ENCODE measurements around the gene BTBD19.

BTBD19 gene

GRCh38 chr1:44853201-44853600 is 44.9 kb downstream of the BTBD19 start:
- DNase-seq (ENCODE audit: extremely low read depth in 1 of 2, low read depth in 1 of 2), result no peak

GRCh38 chr1:44854970-44855369 is 46.6 kb downstream of the BTBD19 start:
- no peak for DNase-seq (ENCODE audit: extremely low read depth in 1 of 2, low read depth in 1 of 2)

DNA sequence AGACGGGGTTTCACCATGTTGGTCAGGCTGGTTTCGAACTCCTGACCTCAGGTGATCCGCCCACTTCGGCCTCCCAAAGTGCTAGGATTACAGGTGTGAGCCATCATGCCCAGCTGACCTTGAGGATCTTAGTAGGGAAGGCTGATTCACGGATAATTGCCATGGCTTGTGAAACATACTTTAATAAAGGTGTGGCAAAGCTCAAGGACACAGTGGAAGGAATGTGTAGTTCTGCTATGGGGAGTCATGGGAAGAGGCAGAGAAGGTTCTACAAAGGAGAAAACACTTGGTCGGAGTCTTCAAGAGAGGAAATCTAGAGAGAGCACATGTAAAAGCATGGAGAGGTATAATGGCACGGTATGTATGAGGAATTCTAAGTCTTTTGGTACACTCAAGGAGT is 47.4 kb downstream of the BTBD19 start:
- no peak for DNase-seq (ENCODE audit: extremely low read depth in 1 of 2, low read depth in 1 of 2)

DNA sequence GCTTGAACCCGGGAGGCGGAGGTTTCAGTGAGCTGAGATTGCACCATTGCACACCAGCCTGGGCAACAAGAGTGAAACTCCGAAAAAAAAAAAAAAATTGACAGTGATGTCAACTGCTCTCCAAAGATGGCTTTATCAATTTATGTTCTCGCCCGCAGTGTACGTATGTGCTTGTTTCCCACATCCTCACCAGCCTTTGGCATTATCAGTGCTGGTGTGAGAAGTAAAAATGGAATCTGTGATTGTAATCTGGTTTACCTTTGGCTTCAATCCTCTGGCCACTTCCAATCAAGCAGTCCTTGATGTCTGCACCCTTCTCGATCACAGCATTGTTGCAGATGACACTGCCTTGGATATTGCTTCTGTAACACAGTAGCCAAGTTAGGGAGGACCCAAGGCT is 49.1 kb downstream of the BTBD19 start:
- DNase-seq (ENCODE audit: extremely low read depth in 1 of 2, low read depth in 1 of 2), result no peak

DNA sequence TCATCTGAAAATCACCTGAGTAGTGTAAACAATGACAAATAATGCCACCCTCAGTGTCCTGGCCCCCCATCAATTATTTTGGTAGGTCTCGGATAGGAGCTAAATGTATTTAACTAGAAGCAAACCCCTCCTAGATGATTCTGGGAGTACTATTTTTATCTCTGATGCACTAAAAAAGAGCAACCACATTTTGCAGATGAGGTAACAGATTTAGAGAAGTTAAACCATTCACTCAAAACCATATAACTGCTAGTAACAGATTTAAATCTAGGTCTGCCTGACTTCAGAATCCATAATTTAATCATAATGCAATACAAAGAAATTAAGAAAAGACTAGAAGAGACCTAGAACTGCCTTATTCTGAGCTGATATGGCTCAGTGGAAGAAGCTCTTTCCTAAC is 52.0 kb downstream of the BTBD19 start:
- no peak for DNase-seq (ENCODE audit: extremely low read depth in 1 of 2, low read depth in 1 of 2)

DNA sequence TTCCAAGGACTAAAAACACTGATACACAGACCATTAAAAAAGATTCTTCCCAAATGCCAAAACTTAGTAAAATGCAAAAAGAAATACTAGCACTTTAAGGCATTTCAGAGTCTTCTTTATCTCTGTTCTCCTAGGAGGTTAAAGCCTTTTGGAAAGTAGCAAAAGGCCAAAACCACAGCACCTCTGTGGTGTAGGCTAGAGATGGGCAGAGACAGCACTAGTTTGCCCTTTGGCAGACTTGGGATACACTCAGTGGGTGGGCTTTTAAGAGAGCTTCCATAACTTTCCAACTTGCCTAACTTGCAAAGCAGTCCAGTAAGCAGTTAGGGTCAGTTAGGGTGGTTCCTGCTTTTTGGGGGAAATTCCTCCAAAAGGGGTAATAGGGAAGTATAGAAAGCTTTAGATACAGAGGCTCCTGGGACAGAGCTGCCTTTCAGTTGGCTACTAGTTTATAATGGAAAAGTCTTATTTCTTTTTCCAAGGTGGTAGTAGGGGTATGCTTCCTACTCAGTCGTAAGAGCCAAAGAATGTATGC is 52.6 kb downstream of the BTBD19 start:
- DNase-seq (ENCODE audit: extremely low read depth in 1 of 2, low read depth in 1 of 2), result no peak

GRCh38 chr1:44862829-44863401 is 54.6 kb downstream of the BTBD19 start:
- no peak for DNase-seq (ENCODE audit: extremely low read depth in 1 of 2, low read depth in 1 of 2)

Measured in stimulated activated CD8-positive, alpha-beta memory T cell treated with anti-CD3 and anti-CD28 coated beads, Interleukin-7, amount 100 ng/mL, for 48 hours (primary cell).